HepG2 (cell line): ENCODE data around the gene HAPLN2. TPM values are rescaled to one million over a fixed set of nuclear protein-coding genes. Genes with fewer than 3 reads are reported as not detected.

ENCODE experiments used
- CEBPG ChIP-seq: IDR thresholded peaks from 2 replicates; pipeline ENCODE4 v1.6.1; 2016
- GATAD1 ChIP-seq: IDR thresholded peaks from 2 replicates; pipeline ENCODE4 v1.6.1; 2016; ENCODE audit warnings: missing genetic modification reagents, missing compliant biosample characterization
- GLI4 ChIP-seq: sonication (generic); formaldehyde crosslinking; IDR thresholded peaks from 2 replicates; pipeline ENCODE4 v1.5.1; 2020; ENCODE audit warnings: missing genetic modification reagents, mild to moderate bottlenecking, moderate library complexity, borderline replicate concordance
- HHEX ChIP-seq: IDR thresholded peaks from 2 replicates; pipeline ENCODE4 v1.6.1; 2016; ENCODE audit warnings: control low read depth
- MYC ChIP-seq: sonication (generic); formaldehyde crosslinking; IDR thresholded peaks from 2 replicates; pipeline ENCODE4 v1.9.0; 2021; ENCODE audit warnings: missing genetic modification reagents, borderline replicate concordance
- THAP11 ChIP-seq: IDR thresholded peaks from 2 replicates; pipeline ENCODE4 v1.6.1; 2016; ENCODE audit warnings: missing biosample characterization, missing genetic modification reagents
- ZNF225 ChIP-seq: sonication (generic); formaldehyde crosslinking; IDR thresholded peaks from 2 replicates; pipeline ENCODE4 v1.4.0; 2020; ENCODE audit warnings: mild to moderate bottlenecking, missing genetic modification reagents
- ZNF337 ChIP-seq: sonication (generic); formaldehyde crosslinking; IDR thresholded peaks from 2 replicates; pipeline ENCODE4 v1.5.1; 2020; ENCODE audit warnings: missing genetic modification reagents, low read depth, mild to moderate bottlenecking, borderline replicate concordance
- ZNF383 ChIP-seq: sonication (generic); formaldehyde crosslinking; IDR thresholded peaks from 2 replicates; pipeline ENCODE4 v1.4.0; 2020; ENCODE audit warnings: missing genetic modification reagents, mild to moderate bottlenecking, borderline replicate concordance
- ZNF501 ChIP-seq: sonication (generic); formaldehyde crosslinking; IDR thresholded peaks from 2 replicates; pipeline ENCODE4 v1.5.1; 2020; ENCODE audit warnings: mild to moderate bottlenecking, moderate library complexity, missing genetic modification reagents
- ZNF530 ChIP-seq: sonication (generic); formaldehyde crosslinking; IDR thresholded peaks from 2 replicates; pipeline ENCODE4 v1.5.0; 2020; ENCODE audit warnings: low read depth, mild to moderate bottlenecking, missing genetic modification reagents
- ZNF674 ChIP-seq: sonication (generic); formaldehyde crosslinking; IDR thresholded peaks from 2 replicates; pipeline ENCODE4 v1.5.0; 2020; ENCODE audit warnings: low read depth, mild to moderate bottlenecking, missing genetic modification reagents
- ZNF790 ChIP-seq: sonication (generic); formaldehyde crosslinking; IDR thresholded peaks from 2 replicates; pipeline ENCODE4 v1.8.0; 2022; ENCODE audit warnings: missing genetic modification reagents, mild to moderate bottlenecking, borderline replicate concordance
- polyA plus RNA-seq, 8 experiments: library from polyadenylated mRNA; depleted of rRNA in 3 of 8; stranded (reverse) in 7 of 8; unstranded in 1 of 8; fragments of >200 nt; fragmentation: Illumina TruSeq in 4 of 8; extraction: Trizol in 4 of 8; gene quantifications; 2 replicates each; pipeline versions ENCODE4 v1.2.1 to v1.2.3, GENCODE V29; 2011 to 2016; ENCODE audit warnings: low read depth in 4 of 8, missing spikeins in 1 of 8, mixed read lengths in 1 of 8; ENCODE audit not compliant: insufficient read depth in 1 of 8
- total RNA-seq, 5 experiments: library from RNA; depleted of rRNA; stranded (reverse); fragments of >200 nt; fragmentation: Illumina TruSeq; extraction: Trizol; gene quantifications; 2 replicates each; pipeline ENCODE4 v1.2.3, GENCODE V29; 2016; ENCODE audit warnings: low read depth in 1 of 5
- TF ChIP-seq, protein P1 (sequence below): sonication (generic); formaldehyde crosslinking; IDR thresholded peaks from 2 replicates; pipeline ENCODE4 v1.8.0; 2022; ENCODE audit warnings: missing genetic modification reagents, mild to moderate bottlenecking, borderline replicate concordance
- TF ChIP-seq, protein P2 (sequence below): sonication (generic); formaldehyde crosslinking; conservative IDR thresholded peaks from 2 replicates; pipeline ENCODE4 v1.4.0; 2020; ENCODE audit warnings: missing genetic modification reagents
- TF ChIP-seq, protein P3 (sequence below): sonication (generic); formaldehyde crosslinking; IDR thresholded peaks from 2 replicates; pipeline ENCODE4; 2020; ENCODE audit warnings: missing genetic modification reagents, mild to moderate bottlenecking, borderline replicate concordance
- TF ChIP-seq, protein P4 (sequence below), 2 experiments: sonication (generic) in 1 of 2; formaldehyde crosslinking in 1 of 2; IDR thresholded peaks; 2 replicates each; pipeline versions ENCODE4 v1.4.0 to v1.6.1; 2016 to 2020; ENCODE audit warnings: borderline replicate concordance in 1 of 2, low read depth in 1 of 2, mild to moderate bottlenecking in 1 of 2, missing genetic modification reagents in 1 of 2
- TF ChIP-seq, protein P5 (sequence below): IDR thresholded peaks from 2 replicates; pipeline ENCODE4 v1.6.1; 2016; ENCODE audit warnings: missing compliant biosample characterization, missing genetic modification reagents, borderline replicate concordance

The HAPLN2 gene
- total and polyA plus RNA-seq, 2 of the 13 experiments (the other 11 are each of a cell fraction or from before 2014, with no cell fraction given), result not detected

DNA sequence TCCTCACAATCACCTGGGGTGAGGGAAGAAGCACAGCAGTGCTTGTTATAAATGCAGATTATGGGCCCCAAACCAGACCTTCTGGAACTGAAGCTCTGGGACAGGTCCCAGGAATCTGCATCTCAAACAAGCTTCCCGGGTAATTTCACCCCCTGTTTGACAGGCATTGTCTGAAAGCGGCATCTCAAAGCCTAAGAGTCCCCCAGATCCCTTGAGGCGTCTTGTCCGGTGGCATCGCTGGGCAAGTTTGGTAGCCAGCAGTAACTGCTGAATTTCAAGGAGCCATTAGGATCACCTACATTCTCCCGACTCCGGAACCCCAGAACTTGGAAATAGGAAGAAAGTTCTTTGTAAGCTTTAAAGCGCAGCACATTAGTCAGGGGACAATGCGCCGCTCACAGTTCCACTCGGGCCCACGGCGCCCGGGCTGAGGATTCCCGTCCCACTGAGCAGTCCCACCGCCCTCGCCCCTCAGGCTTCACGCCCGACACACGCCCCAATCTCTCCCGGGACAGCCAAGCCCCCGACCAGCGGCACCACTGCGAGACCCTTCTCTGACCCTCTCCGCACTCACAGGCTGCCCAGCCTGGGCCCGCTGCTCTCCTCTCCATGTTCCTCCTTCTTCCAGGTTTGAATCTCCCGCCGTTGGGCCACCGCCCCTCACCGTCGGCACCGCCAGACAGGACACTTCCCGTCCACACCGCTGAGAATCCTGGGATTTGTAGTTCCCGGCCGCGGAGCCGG is 47.1 kb upstream of the HAPLN2 start, which contains the start of gene IQGAP3 (continued):
- TF ChIP-seq, protein P1, sequence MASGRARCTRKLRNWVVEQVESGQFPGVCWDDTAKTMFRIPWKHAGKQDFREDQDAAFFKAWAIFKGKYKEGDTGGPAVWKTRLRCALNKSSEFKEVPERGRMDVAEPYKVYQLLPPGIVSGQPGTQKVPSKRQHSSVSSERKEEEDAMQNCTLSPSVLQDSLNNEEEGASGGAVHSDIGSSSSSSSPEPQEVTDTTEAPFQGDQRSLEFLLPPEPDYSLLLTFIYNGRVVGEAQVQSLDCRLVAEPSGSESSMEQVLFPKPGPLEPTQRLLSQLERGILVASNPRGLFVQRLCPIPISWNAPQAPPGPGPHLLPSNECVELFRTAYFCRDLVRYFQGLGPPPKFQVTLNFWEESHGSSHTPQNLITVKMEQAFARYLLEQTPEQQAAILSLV, result 0 out of 2 replicates have a peak, but pooled peaks have one; percentile 34
- TF ChIP-seq ZNF337 (no peak), ZNF790 (no peak), CEBPG (no peak), GATAD1 (CRISPR knock-in tag) (peak; percentile 91), THAP11 (CRISPR knock-in tag) (peak; percentile 100), ZNF501 (CRISPR knock-in tag) (peak; percentile 87; the same call in 1 of the 2 replicates), ZNF383 (CRISPR knock-in tag) (no peak), ZNF674 (CRISPR knock-in tag) (no peak), MYC (CRISPR knock-in tag) (peak; percentile 45), GLI4 (CRISPR knock-in tag) (no peak), ZNF530 (CRISPR knock-in tag) (no peak), ZNF225 (0 out of 2 replicates have a peak, but pooled peaks have one; percentile 57), HHEX (CRISPR knock-in tag) (no peak)
- TF ChIP-seq, protein P2, sequence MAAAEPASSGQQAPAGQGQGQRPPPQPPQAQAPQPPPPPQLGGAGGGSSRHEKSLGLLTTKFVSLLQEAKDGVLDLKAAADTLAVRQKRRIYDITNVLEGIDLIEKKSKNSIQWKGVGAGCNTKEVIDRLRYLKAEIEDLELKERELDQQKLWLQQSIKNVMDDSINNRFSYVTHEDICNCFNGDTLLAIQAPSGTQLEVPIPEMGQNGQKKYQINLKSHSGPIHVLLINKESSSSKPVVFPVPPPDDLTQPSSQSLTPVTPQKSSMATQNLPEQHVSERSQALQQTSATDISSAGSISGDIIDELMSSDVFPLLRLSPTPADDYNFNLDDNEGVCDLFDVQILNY (CRISPR knock-in tag), result peak; percentile 99
- TF ChIP-seq, protein P3, sequence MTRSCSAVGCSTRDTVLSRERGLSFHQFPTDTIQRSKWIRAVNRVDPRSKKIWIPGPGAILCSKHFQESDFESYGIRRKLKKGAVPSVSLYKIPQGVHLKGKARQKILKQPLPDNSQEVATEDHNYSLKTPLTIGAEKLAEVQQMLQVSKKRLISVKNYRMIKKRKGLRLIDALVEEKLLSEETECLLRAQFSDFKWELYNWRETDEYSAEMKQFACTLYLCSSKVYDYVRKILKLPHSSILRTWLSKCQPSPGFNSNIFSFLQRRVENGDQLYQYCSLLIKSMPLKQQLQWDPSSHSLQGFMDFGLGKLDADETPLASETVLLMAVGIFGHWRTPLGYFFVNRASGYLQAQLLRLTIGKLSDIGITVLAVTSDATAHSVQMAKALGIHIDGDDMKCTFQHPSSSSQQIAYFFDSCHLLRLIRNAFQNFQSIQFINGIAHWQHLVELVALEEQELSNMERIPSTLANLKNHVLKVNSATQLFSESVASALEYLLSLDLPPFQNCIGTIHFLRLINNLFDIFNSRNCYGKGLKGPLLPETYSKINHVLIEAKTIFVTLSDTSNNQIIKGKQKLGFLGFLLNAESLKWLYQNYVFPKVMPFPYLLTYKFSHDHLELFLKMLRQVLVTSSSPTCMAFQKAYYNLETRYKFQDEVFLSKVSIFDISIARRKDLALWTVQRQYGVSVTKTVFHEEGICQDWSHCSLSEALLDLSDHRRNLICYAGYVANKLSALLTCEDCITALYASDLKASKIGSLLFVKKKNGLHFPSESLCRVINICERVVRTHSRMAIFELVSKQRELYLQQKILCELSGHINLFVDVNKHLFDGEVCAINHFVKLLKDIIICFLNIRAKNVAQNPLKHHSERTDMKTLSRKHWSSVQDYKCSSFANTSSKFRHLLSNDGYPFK (CRISPR knock-in tag), result no peak; the same call in 1 of the 2 replicates
- TF ChIP-seq, protein P4, sequence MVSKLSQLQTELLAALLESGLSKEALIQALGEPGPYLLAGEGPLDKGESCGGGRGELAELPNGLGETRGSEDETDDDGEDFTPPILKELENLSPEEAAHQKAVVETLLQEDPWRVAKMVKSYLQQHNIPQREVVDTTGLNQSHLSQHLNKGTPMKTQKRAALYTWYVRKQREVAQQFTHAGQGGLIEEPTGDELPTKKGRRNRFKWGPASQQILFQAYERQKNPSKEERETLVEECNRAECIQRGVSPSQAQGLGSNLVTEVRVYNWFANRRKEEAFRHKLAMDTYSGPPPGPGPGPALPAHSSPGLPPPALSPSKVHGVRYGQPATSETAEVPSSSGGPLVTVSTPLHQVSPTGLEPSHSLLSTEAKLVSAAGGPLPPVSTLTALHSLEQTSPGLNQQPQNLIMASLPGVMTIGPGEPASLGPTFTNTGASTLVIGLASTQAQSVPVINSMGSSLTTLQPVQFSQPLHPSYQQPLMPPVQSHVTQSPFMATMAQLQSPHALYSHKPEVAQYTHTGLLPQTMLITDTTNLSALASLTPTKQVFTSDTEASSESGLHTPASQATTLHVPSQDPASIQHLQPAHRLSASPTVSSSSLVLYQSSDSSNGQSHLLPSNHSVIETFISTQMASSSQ (IDR thresholded peaks at IDR 0.05; ENCODE audit: low read depth), result no peak
- TF ChIP-seq, protein P4 (CRISPR knock-in tag; IDR thresholded peaks at IDR 0.05; ENCODE audit: borderline replicate concordance), result no peak
- TF ChIP-seq, protein P5, sequence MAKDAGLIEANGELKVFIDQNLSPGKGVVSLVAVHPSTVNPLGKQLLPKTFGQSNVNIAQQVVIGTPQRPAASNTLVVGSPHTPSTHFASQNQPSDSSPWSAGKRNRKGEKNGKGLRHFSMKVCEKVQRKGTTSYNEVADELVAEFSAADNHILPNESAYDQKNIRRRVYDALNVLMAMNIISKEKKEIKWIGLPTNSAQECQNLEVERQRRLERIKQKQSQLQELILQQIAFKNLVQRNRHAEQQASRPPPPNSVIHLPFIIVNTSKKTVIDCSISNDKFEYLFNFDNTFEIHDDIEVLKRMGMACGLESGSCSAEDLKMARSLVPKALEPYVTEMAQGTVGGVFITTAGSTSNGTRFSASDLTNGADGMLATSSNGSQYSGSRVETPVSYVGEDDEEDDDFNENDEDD, result peak; percentile 100
